Measurements from ENCODE around the gene DLG2.
A peak's percentile ranks its signal among the peaks of the same experiment; 100 is the strongest.

DLG2 gene

DNA sequence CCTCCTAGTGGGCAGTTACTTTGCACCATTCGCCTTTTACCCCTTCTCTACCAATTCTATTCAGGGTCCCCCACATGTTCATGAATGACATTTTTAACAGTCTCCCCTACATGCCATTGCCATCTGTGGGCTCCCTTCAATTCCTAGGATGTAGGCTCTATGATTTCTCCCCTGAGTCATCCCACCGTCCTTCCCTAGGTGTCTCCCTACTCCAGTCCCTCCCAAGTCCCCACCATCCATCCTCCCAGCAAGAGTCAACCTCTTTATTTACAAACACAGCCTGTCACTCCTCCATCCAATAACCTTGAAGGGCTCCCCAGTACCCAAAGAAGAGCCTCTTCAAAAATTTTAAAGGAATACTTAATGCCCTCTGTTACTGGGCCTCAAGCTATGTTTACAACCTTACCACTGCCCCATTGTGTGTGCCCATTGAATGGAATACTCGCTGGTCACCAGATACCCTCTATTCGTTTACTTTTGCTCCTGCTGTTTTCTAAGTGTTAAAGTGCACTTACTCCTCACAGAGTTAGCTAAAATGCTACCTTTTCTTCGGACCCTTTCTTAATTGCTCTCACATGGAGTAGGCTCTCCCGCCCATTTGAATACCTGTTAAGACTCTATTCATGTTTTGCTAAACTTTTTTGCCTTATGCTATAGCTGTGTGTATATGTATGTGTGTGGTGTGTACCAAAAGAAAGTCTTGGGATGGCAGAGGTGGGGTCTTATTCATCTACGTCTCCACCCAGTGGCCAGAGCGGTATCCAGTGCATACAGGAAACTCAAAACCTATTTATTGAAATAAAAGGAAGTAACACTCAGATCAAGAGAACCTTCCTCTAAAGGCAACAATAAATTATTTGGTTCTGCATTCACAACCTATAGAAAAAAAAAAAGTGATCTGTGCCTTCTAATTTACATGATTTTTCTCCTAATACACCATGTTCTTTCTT lies 2105.2 kb downstream of the DLG2 start:
- no peak for DNase-seq (ENCODE audit: low spot score)
- in situ Hi-C loops (cut with MboI; ENCODE audit: low sequenced_read_pairs, unreplicated experiment) = no loop called here
- TF ChIP-seq, protein P1, sequence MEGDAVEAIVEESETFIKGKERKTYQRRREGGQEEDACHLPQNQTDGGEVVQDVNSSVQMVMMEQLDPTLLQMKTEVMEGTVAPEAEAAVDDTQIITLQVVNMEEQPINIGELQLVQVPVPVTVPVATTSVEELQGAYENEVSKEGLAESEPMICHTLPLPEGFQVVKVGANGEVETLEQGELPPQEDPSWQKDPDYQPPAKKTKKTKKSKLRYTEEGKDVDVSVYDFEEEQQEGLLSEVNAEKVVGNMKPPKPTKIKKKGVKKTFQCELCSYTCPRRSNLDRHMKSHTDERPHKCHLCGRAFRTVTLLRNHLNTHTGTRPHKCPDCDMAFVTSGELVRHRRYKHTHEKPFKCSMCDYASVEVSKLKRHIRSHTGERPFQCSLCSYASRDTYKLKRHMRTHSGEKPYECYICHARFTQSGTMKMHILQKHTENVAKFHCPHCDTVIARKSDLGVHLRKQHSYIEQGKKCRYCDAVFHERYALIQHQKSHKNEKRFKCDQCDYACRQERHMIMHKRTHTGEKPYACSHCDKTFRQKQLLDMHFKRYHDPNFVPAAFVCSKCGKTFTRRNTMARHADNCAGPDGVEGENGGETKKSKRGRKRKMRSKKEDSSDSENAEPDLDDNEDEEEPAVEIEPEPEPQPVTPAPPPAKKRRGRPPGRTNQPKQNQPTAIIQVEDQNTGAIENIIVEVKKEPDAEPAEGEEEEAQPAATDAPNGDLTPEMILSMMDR (IDR thresholded peaks at IDR 0.05; ENCODE audit: borderline replicate concordance, control extremely low read depth, extremely low read depth, insufficient read depth, missing control alignments) = peak; percentile 11

DNA sequence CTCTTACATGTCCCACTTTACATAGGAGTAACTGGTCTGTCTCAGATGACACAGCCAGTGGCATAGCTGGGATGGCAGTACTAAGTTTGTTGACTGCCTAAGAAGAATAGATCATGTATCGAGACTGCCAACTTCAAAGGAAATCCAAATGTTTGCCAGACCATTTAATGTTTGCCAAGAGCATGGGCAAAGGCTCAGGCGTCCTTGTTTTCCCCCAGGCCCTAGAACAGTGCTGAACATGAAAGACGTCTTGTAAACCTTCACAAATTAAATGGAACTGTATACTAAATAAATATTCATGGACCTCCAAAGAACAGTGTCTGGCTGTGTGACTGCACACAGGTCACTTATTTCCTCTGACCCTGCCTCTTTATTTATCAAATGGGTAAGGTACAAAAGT lies 2106.3 kb downstream of the DLG2 start:
- DNase-seq (ENCODE audit: low spot score) = no peak
- TF ChIP-seq, protein P1 (IDR thresholded peaks at IDR 0.05; ENCODE audit: borderline replicate concordance, control extremely low read depth, extremely low read depth, insufficient read depth, missing control alignments) = no peak
- in situ Hi-C loops (cut with MboI; ENCODE audit: low sequenced_read_pairs, unreplicated experiment) = no loop called here

DNA sequence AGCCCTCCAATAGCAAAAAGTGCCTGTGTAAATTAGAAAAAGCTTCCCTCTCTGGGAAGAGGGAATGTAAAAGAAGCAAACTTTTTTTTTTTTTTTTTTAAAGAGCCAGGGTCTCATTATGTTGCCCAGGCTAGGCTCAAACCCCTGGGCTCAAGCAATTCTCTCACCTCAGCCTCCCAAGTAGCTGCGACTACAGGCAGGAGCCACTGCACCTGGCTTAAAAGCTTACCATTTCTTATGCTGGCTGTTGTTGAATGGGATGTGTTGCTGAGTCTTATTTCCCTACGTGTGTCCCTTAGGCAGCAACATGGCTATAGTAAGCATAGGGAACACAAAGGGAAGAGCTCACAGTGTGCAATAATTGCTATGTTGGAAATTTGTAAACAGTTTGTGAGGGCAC lies 2115.5 kb downstream of the DLG2 start:
- no peak for DNase-seq (ENCODE audit: low spot score)
- in situ Hi-C loops (cut with MboI; ENCODE audit: low sequenced_read_pairs, unreplicated experiment) = no loop called here
- TF ChIP-seq, protein P1 (IDR thresholded peaks at IDR 0.05; ENCODE audit: borderline replicate concordance, control extremely low read depth, extremely low read depth, insufficient read depth, missing control alignments) = no peak

DNA sequence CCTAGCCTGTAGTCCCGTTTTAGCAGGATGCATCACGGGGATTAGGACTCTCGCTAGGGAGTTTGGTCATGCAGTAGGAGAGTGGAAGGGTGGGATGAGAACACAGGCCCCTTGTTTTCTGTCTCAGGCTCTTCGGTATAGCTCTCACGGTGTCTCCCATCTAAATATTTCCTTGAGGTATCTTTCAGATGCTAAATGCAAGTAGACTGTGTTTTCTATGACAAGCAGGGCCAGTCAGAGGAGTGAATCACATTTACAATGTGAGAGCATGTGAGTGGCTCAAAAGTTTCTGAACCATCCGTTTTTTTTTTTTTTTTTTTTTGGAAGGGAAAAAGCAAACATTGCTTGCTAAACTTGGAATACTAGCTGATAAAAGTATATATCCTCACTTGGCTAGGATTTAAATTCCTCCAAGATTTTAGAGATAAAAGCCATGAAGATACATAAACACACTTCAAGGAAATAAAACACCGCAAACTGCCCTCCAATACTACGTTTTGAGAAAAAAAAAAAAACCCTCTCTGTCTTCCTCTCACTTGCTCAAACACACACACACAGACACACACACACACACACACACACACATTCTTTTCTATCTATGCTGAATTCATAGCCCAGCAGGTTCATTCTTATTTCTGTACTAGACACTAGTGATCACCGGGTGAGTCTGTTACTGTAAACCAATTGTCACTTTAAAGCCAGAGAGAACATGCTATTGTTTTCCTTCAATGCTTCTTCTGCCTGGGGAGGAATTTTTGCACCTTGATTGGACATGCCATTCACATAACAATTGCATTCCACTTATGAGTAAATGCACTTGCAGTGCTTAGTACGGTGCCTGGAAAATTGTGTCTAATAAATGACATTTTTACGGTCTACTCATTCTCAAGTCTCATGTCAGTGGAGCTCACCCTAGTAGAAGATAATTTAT lies 2116.3 kb downstream of the DLG2 start:
- no peak for DNase-seq (ENCODE audit: low spot score)
- TF ChIP-seq, protein P1 (IDR thresholded peaks at IDR 0.05; ENCODE audit: borderline replicate concordance, control extremely low read depth, extremely low read depth, insufficient read depth, missing control alignments) = no peak
- in situ Hi-C loops (cut with MboI; ENCODE audit: low sequenced_read_pairs, unreplicated experiment) = no loop called here

DNA sequence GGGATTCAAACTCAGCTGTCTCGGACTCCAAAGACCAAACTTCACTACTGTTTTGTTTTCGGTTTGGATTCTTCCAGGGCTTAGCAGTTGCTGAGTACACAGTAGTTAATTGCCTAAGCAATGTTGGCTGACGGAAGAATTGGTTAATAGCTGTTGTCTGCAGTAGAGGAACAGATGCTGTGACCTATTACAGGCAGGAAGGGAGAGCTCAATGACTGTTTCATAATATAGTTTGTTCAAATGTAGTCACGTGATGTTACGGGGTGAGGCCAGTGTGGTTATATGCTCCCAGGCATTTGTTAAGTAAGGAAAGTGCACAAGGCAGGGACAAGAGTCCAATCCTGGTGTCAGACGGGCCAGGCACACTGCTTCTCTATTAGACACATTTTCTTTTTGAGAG lies 2118.3 kb downstream of the DLG2 start:
- DNase-seq (ENCODE audit: low spot score) = no peak
- in situ Hi-C loops (cut with MboI; ENCODE audit: low sequenced_read_pairs, unreplicated experiment) = no loop called here
- TF ChIP-seq, protein P1 (IDR thresholded peaks at IDR 0.05; ENCODE audit: borderline replicate concordance, control extremely low read depth, extremely low read depth, insufficient read depth, missing control alignments) = no peak

DNA sequence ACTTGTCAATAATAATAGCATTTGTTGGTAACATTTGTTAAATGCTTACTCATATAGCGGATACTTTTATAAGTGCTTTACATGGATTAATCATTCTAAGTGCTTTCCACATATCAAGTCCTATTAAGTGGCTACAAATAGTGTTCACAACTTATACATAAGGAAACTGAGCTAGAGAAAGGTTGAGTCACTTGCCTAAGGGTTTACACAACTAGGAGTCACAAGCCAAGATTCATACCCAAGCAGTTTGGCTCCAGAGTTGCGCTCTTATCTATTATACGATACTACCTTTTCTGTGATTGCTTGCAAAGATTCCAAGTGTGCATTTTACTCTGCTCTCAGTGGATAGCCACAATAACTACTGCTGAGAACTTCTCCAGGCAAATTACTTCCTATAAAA lies 2125.1 kb downstream of the DLG2 start:
- in situ Hi-C loops (cut with MboI; ENCODE audit: low sequenced_read_pairs, unreplicated experiment) = no loop called here
- TF ChIP-seq, protein P1 (IDR thresholded peaks at IDR 0.05; ENCODE audit: borderline replicate concordance, control extremely low read depth, extremely low read depth, insufficient read depth, missing control alignments) = no peak
- DNase-seq (ENCODE audit: low spot score) = no peak
